Stimulated activated effector memory CD8-positive, alpha-beta T cell treated with anti-CD3 and anti-CD28 coated beads, Interleukin-12 subunit alpha, Interleukin-12 subunit beta, amount 100 ng/mL, for 72 hours (primary cell): ENCODE results near the gene ZNF207.
"Not testable (repeated sequence)": the region's sequence is repeated elsewhere in the genome, so short reads cannot be mapped to it uniquely, and the experiment has no call there.

Source experiments
- ATAC-seq: fragments of 150-1000 bp; cut with Tn5 transposase; 2 replicates; pipeline ENCODE4 v1.10.0; 2021
- DNase-seq, 2 donors: peaks; one replicate each; pipeline ENCODE4 v3.0.0; 2021 to 2022; ENCODE audit warnings: low spot score in 2 of 2
- H3K27ac Mint-ChIP-seq: one replicate; pipeline ENCODE4 v1.8.0; 2022; ENCODE audit warnings: mild to moderate bottlenecking, mixed read lengths
- H3K36me3 Mint-ChIP-seq: one replicate; pipeline ENCODE4 v1.8.0; 2022; ENCODE audit warnings: mild to moderate bottlenecking, mixed read lengths
- H3K4me1 Mint-ChIP-seq: one replicate; pipeline ENCODE4 v1.8.0; 2022; ENCODE audit warnings: mixed read lengths
- H3K4me3 Mint-ChIP-seq: one replicate; pipeline ENCODE4 v1.8.0; 2022; ENCODE audit warnings: mild to moderate bottlenecking, mixed read lengths
- H3K9me3 Mint-ChIP-seq: one replicate; pipeline ENCODE4 v1.8.0; 2022; ENCODE audit warnings: mixed read lengths

ZNF207 gene

GRCh38 chr17:32350666-32351418, 885 bp downstream of the ZNF207 start:
- peak overlapping the region; percentile 100 for H3K27ac Mint-ChIP-seq
- peak in 1 of 2 donors; percentile 47 for DNase-seq
- H3K36me3 Mint-ChIP-seq: peaks cover 62% of the 10 kb centered on the region
- H3K4me1 Mint-ChIP-seq: peaks cover 28% of the 10 kb centered on the region
- ATAC-seq: peak; percentile 58
- no peaks in the 10 kb centered on the region for H3K9me3 Mint-ChIP-seq
- H3K4me3 Mint-ChIP-seq: peak overlapping the region; percentile 97

- DNase-seq, ATAC-seq, H3K9me3 Mint-ChIP-seq: not testable (repeated sequence)
- Mint-ChIP-seq H3K36me3 (peaks cover 81% of the 10 kb centered on the region), H3K4me1 (peaks cover 36% of the 10 kb centered on the region), H3K27ac (peak overlapping the region; percentile 100), H3K4me3 (peak overlapping the region; percentile 97)
These were observed 2.8 kb downstream of the ZNF207 start for GRCh38 chr17:32352734-32353133.

- Mint-ChIP-seq H3K36me3 (peaks cover 100% of the 10 kb centered on the region), H3K27ac (peak overlapping the region; percentile 41), H3K4me3 (peak overlapping the region; percentile 97), H3K9me3 (no peaks in the 10 kb centered on the region), H3K4me1 (peaks cover 36% of the 10 kb centered on the region)
- ATAC-seq: peak; percentile 44
- DNase-seq: no peak
These were observed 5.9 kb downstream of the ZNF207 start for GRCh38 chr17:32355649-32356377.

- DNase-seq: no peak
- ATAC-seq: no peak
- H3K36me3 Mint-ChIP-seq: peaks cover 100% of the 10 kb centered on the region
- H3K9me3 Mint-ChIP-seq: no peaks in the 10 kb centered on the region
- peaks cover 36% of the 10 kb centered on the region for H3K4me1 Mint-ChIP-seq
- H3K4me3 Mint-ChIP-seq: no peak overlapping the region
- H3K27ac Mint-ChIP-seq: no peak overlapping the region
These were observed 6.4 kb downstream of the ZNF207 start for GRCh38 chr17:32356378-32356743.

- Mint-ChIP-seq H3K4me3 (no peak overlapping the region), H3K4me1 (peaks cover 38% of the 10 kb centered on the region), H3K27ac (no peak overlapping the region), H3K9me3 (no peaks in the 10 kb centered on the region), H3K36me3 (peaks cover 100% of the 10 kb centered on the region)
- ATAC-seq: no peak
- no peak for DNase-seq
These were observed 6.8 kb downstream of the ZNF207 start for GRCh38 chr17:32356750-32357149.

- no peak overlapping the region for H3K27ac Mint-ChIP-seq
These were observed 7.7 kb downstream of the ZNF207 start for GRCh38 chr17:32357615-32358014.

GRCh38 chr17:32361270-32361669, 11.3 kb downstream of the ZNF207 start:
- Mint-ChIP-seq H3K4me3 (no peak overlapping the region), H3K9me3 (no peaks in the 10 kb centered on the region), H3K4me1 (peaks cover 23% of the 10 kb centered on the region), H3K27ac (no peak overlapping the region), H3K36me3 (peaks cover 100% of the 10 kb centered on the region)
- ATAC-seq (no peak), DNase-seq (no peak)

More at GRCh38 chr17:32357615-32358014, 7.7 kb downstream of the ZNF207 start:
- no peak for ATAC-seq
- Mint-ChIP-seq H3K4me1 (peaks cover 42% of the 10 kb centered on the region), H3K9me3 (no peaks in the 10 kb centered on the region), H3K4me3 (no peak overlapping the region), H3K36me3 (peaks cover 100% of the 10 kb centered on the region)
- no peak for DNase-seq

GRCh38 chr17:32370426-32370825, 20.5 kb downstream of the ZNF207 start:
- no peak for DNase-seq
- H3K9me3 Mint-ChIP-seq: no peaks in the 10 kb centered on the region

DNA sequence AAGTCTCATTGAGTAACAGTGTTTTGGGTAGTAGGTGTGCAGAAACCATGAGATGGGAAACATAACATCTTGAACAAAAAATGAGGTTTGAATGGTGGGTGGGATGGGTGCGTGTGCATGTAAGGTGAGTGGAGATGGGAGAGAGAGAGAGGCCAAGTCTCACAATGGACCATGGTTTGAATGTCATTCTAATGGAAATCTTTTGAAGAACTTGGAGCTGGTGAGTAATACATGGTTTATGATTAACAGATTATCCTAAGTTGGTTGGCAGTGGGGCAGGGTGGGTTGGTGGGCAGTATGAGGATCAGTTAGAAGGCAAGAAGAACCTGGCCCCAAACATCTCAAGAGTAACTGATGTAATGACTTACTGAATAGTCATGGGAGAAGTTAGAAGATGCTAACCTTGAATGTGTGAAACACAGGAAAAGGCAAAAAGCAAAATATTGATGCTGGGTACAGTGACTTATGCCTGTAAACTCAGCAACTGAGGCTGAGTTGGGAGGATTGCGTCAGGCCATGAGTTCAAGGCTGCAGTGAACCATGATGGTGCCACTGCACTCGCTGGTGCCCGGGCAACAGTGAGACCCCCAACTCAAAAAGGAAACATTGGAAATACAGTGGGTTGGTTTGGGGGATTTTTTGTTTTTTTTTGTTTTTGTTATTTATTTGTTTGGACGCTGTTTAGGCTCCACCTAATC, 32.7 kb downstream of the ZNF207 start:
- DNase-seq (no peak), ATAC-seq (no peak)
- Mint-ChIP-seq H3K9me3 (no peaks in the 10 kb centered on the region), H3K27ac (peak overlapping the region; percentile 17), H3K4me3 (no peak overlapping the region), H3K36me3 (peaks cover 89% of the 10 kb centered on the region), H3K4me1 (peaks cover 6% of the 10 kb centered on the region)

More at GRCh38 chr17:32370426-32370825, 20.5 kb downstream of the ZNF207 start:
- no peak overlapping the region for H3K27ac Mint-ChIP-seq
- H3K4me3 Mint-ChIP-seq: no peak overlapping the region
- no peak for ATAC-seq
- peaks cover 100% of the 10 kb centered on the region for H3K36me3 Mint-ChIP-seq
- peaks cover 16% of the 10 kb centered on the region for H3K4me1 Mint-ChIP-seq

GRCh38 chr17:32383926-32384434, 34.0 kb downstream of the ZNF207 start:
- Mint-ChIP-seq H3K4me3 (no peak overlapping the region), H3K27ac (no peak overlapping the region), H3K36me3 (peaks cover 88% of the 10 kb centered on the region), H3K9me3 (no peaks in the 10 kb centered on the region), H3K4me1 (peaks cover 6% of the 10 kb centered on the region)
- ATAC-seq: no peak
- DNase-seq: no peak

- ATAC-seq (no peak), DNase-seq (no peak)
- H3K4me3 Mint-ChIP-seq: no peak overlapping the region
- H3K4me1 Mint-ChIP-seq: peaks cover 6% of the 10 kb centered on the region
- no peaks in the 10 kb centered on the region for H3K9me3 Mint-ChIP-seq
- peaks cover 81% of the 10 kb centered on the region for H3K36me3 Mint-ChIP-seq
- H3K27ac Mint-ChIP-seq: no peak overlapping the region
These were observed 35.2 kb downstream of the ZNF207 start for GRCh38 chr17:32385121-32385520.

GRCh38 chr17:32385971-32386370, 36.0 kb downstream of the ZNF207 start:
- Mint-ChIP-seq H3K4me3 (no peak overlapping the region), H3K9me3 (no peaks in the 10 kb centered on the region), H3K27ac (no peak overlapping the region), H3K36me3 (peaks cover 80% of the 10 kb centered on the region), H3K4me1 (peaks cover 6% of the 10 kb centered on the region)
- no peak for ATAC-seq
- DNase-seq: no peak

DNA sequence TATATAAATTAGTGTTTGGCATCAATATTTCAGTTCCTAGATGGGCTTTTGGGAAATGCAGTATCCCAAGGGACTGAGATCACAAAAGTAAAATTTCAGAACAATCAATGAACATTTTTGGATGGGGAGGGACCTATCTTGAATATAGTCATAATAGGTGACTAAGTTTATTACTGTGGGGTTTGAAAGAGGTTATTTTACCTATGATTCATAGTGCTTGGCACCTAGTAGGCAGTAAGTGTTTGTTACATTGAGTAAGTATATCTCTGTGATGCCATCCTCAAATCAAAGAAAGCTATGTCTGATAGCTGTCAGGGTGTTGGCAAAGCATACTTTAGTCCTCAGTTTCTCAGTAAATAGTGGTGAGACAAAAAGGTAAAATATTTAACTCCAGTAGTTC, 36.9 kb downstream of the ZNF207 start:
- Mint-ChIP-seq H3K36me3 (peaks cover 79% of the 10 kb centered on the region), H3K9me3 (no peaks in the 10 kb centered on the region), H3K4me3 (no peak overlapping the region), H3K27ac (no peak overlapping the region), H3K4me1 (peaks cover 6% of the 10 kb centered on the region)
- ATAC-seq: peak; percentile 77
- DNase-seq: no peak

- peaks cover 66% of the 10 kb centered on the region for H3K36me3 Mint-ChIP-seq
- ATAC-seq, DNase-seq, H3K27ac Mint-ChIP-seq, H3K4me1 Mint-ChIP-seq, H3K4me3 Mint-ChIP-seq, H3K9me3 Mint-ChIP-seq: not testable (repeated sequence)
These were observed 38.2 kb downstream of the ZNF207 start for GRCh38 chr17:32388128-32388527.
